ENCODE data around the gene GPR52. TPM values are rescaled to one million over a fixed set of nuclear protein-coding genes. Genes with fewer than 3 reads are reported as not detected.

Gene GPR52, protein sequence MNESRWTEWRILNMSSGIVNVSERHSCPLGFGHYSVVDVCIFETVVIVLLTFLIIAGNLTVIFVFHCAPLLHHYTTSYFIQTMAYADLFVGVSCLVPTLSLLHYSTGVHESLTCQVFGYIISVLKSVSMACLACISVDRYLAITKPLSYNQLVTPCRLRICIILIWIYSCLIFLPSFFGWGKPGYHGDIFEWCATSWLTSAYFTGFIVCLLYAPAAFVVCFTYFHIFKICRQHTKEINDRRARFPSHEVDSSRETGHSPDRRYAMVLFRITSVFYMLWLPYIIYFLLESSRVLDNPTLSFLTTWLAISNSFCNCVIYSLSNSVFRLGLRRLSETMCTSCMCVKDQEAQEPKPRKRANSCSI
- total RNA-seq, result 1.7 to 2.2 TPM (median 2.0 TPM) in 3 replicates

DNA sequence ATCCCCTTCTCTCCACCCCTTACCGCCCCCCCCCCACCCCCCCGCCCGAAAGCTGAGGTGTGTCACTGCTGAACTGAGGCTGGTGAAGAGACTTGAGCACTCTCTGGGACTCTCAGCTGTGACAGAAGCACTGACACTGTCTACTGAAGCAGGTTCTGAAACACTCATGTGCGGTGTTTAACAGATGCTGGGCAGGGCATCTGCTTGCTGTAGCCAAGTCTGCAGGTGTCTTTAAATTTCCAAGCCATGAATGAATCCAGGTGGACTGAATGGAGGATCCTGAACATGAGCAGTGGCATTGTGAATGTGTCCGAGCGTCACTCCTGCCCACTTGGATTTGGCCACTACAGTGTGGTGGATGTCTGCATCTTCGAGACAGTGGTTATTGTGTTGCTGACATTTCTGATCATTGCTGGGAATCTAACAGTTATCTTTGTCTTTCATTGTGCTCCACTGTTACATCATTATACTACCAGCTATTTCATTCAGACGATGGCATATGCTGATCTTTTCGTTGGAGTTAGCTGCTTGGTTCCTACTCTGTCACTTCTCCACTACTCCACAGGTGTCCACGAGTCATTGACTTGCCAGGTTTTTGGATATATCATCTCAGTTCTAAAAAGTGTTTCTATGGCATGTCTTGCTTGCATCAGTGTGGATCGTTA, at the start of gene GPR52:
Gene GPR52, plus strand, starts transcription at position 99 of the 665 bp plus-strand sequence. Its CDS starts 148 bp downstream, at position 247.
- no peak within 1 kb of the TSS for H3K27ac Mint-ChIP-seq
- no peak within 1 kb of the TSS for H3K4me3 Mint-ChIP-seq
- DNase-seq (ENCODE audit: low spot score in 2 of 2, unreplicated experiment in 2 of 2), result no peak
- no peaks in the 10 kb centered on the region for H3K27me3 Mint-ChIP-seq (ENCODE audit: low read depth)
- peaks cover 12% of the 10 kb centered on the region for H3K9me3 Mint-ChIP-seq
- no peaks in the 10 kb centered on the region for H3K36me3 Mint-ChIP-seq
- H3K4me1 Mint-ChIP-seq, result no peaks in the 10 kb centered on the region
- TF ChIP-seq, protein P1, sequence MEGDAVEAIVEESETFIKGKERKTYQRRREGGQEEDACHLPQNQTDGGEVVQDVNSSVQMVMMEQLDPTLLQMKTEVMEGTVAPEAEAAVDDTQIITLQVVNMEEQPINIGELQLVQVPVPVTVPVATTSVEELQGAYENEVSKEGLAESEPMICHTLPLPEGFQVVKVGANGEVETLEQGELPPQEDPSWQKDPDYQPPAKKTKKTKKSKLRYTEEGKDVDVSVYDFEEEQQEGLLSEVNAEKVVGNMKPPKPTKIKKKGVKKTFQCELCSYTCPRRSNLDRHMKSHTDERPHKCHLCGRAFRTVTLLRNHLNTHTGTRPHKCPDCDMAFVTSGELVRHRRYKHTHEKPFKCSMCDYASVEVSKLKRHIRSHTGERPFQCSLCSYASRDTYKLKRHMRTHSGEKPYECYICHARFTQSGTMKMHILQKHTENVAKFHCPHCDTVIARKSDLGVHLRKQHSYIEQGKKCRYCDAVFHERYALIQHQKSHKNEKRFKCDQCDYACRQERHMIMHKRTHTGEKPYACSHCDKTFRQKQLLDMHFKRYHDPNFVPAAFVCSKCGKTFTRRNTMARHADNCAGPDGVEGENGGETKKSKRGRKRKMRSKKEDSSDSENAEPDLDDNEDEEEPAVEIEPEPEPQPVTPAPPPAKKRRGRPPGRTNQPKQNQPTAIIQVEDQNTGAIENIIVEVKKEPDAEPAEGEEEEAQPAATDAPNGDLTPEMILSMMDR (IDR thresholded peaks at IDR 0.05; ENCODE audit: unreplicated experiment), result no peak

DNA sequence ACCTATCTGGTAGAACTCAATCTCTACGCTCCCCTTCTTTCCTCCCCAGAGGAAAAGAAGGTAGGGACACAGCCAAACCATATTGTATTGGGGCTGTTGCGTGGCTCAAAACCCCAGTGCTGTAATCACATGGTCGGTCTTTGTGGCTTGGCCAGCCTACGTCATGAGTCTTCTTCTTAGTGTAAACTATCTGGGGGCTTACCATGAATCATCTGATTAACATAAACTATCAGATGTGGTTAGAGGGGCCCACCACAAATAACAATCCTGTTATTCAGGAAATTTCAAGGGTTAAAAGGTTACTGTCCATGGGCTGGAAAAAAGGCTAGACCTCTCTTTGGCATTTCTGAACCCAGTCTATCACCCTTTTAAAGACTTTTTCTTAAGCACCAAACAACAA, 49.5 kb upstream of the GPR52 start:
- Mint-ChIP-seq H3K4me1 (no peaks in the 10 kb centered on the region), H3K27ac (no peak overlapping the region), H3K36me3 (peaks cover 10% of the 10 kb centered on the region), H3K27me3 (ENCODE audit: low read depth) (no peaks in the 10 kb centered on the region), H3K9me3 (peaks cover 6% of the 10 kb centered on the region), H3K4me3 (no peak overlapping the region)
- TF ChIP-seq, protein P1 (IDR thresholded peaks at IDR 0.05; ENCODE audit: unreplicated experiment), result no peak
- no peak for DNase-seq (ENCODE audit: low spot score in 2 of 2, unreplicated experiment in 2 of 2)

DNA sequence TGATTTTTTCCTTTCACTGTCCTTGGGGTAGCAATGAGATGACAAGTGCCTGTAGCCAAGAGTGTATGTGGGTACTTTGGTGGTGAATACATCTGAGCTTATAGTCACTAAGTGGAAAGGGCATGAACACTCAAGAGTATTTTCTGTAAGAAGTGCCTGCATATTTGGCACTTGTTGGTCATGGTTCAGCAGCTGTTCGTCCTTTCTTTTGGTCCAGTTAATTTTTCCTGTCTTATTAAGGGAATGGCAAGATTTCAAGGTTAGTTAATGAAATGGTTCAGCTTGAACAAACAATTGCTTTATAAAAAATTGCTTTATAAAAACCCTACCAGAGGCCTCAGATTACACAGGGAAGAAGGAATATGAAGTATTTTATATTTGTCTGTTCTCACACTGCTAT, 48.6 kb upstream of the GPR52 start:
- DNase-seq (ENCODE audit: low spot score in 2 of 2, unreplicated experiment in 2 of 2), result no peak
- TF ChIP-seq, protein P1 (IDR thresholded peaks at IDR 0.05; ENCODE audit: unreplicated experiment), result no peak
- H3K27ac Mint-ChIP-seq, result no peak overlapping the region
- no peaks in the 10 kb centered on the region for H3K9me3 Mint-ChIP-seq
- peaks cover 5% of the 10 kb centered on the region for H3K36me3 Mint-ChIP-seq
- H3K4me3 Mint-ChIP-seq, result no peak overlapping the region
- no peaks in the 10 kb centered on the region for H3K4me1 Mint-ChIP-seq
- no peaks in the 10 kb centered on the region for H3K27me3 Mint-ChIP-seq (ENCODE audit: low read depth)

DNA sequence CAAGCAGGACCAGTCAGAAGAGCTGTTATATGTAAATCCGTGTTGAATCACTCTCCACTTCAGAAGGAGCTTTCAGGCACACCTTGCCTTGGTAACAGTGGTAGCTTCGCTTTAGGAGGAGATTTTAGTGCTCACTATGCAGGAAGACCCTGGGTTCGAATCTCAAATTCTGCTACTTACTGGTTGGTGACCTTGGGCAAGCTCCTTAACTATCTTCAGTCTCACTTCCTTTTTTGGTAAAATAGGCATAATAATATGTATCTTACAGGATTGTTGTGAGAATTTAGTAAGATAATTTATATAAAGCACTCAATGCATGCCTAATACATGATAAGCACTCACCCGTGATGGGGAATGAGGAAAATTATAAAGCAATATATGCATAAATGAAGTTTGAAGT, 46.7 kb upstream of the GPR52 start:
- Mint-ChIP-seq H3K27ac (no peak overlapping the region), H3K4me1 (no peaks in the 10 kb centered on the region), H3K36me3 (peaks cover 5% of the 10 kb centered on the region), H3K4me3 (no peak overlapping the region), H3K27me3 (ENCODE audit: low read depth) (no peaks in the 10 kb centered on the region), H3K9me3 (no peaks in the 10 kb centered on the region)
- TF ChIP-seq, protein P1 (IDR thresholded peaks at IDR 0.05; ENCODE audit: unreplicated experiment), result no peak
- no peak for DNase-seq (ENCODE audit: low spot score in 2 of 2, unreplicated experiment in 2 of 2)

DNA sequence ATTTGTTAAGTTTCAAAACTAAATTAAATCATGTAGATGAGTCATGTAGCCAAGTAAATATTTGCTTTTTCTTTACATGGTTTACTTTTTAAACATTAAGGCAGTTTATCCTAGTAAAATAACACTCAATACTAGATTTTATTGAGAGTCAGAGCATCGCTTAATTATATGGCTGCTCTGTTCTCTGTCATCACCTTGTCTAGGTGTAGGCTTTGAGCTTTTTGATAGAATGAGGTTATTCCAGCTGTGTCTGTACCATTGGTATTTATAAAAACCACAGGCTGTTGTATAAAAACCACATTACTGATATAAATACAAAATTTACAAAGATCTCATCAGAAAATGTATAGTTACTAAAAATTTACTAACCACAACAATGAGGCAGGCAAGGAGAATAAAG, 42.5 kb upstream of the GPR52 start:
- Mint-ChIP-seq H3K4me1 (no peaks in the 10 kb centered on the region), H3K9me3 (peaks cover 3% of the 10 kb centered on the region), H3K27ac (no peak overlapping the region), H3K36me3 (no peaks in the 10 kb centered on the region), H3K4me3 (no peak overlapping the region), H3K27me3 (ENCODE audit: low read depth) (no peaks in the 10 kb centered on the region)
- TF ChIP-seq, protein P1 (IDR thresholded peaks at IDR 0.05; ENCODE audit: unreplicated experiment), result no peak
- DNase-seq (ENCODE audit: low spot score in 2 of 2, unreplicated experiment in 2 of 2), result no peak
